Stimulated activated CD8-positive, alpha-beta memory T cell treated with anti-CD3 and anti-CD28 coated beads, Interleukin-4, amount 100 ng/mL, for 4 hours (primary cell): Measurements from ENCODE around the gene ILKAP.

Experiments used
- DNase-seq, 2 donors: peaks; one replicate each; pipeline ENCODE4 v3.0.0-alpha.2; 2020; ENCODE audit warnings: low read depth in 2 of 2, low spot score in 1 of 2

Gene ILKAP, protein sequence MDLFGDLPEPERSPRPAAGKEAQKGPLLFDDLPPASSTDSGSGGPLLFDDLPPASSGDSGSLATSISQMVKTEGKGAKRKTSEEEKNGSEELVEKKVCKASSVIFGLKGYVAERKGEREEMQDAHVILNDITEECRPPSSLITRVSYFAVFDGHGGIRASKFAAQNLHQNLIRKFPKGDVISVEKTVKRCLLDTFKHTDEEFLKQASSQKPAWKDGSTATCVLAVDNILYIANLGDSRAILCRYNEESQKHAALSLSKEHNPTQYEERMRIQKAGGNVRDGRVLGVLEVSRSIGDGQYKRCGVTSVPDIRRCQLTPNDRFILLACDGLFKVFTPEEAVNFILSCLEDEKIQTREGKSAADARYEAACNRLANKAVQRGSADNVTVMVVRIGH

GRCh38 chr2:238203094-238203972 lies at the start of gene ILKAP:
ILKAP (minus strand) TSS chr2:238203695; CDS start chr2:238203553, 142 bp downstream.
- peak; percentile 70 to 77 for DNase-seq

DNA sequence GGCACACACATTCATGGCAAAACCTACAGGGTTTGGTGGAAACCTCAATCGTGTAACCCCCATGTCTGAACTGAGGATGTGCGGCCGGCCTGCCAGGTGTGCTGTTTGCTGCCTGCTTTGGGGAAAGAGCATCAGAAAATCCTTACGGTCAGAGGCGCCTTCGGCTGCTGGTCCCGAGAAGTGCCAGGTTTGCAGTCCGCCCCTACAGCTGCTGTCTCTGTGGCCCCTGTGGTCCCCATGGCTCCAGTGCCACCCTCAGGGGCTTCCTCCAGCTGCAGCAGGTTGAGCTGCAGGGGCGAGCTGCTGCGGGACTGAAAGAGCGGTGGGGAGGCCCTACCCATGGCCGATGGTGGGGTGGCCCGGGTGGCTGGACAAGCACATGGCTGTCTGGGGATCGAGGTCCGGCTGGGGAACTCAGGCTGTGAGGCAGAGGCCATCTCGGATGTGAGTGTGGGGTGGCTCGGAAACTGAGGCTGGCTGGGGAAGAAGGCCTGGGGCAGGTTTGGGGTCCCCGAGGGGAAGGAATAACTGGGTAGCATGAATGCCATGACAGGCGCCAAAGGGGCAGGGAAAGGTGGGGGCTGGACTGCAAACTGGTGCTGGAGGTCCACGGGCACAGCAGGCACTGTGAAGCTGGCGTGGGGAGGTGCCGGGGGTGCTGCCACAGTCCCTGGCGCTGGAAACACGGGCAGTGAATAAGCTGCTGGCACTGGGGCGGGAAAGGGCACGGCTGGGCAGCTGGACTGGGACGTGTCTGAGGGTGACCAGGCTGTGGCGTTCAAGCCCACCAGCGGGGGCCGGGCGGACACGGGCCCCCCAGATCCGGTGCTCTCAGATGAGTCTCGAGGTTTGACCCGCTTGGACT lies 49.5 kb upstream of the ILKAP start:
- no peak for DNase-seq

- no peak for DNase-seq
Observed at GRCh38 chr2:238251986-238252385, 48.5 kb upstream of the ILKAP start.

- DNase-seq, result no peak
Observed at GRCh38 chr2:238251331-238251730, 47.8 kb upstream of the ILKAP start.

- no peak for DNase-seq
Observed at GRCh38 chr2:238250896-238251295, 47.4 kb upstream of the ILKAP start.

GRCh38 chr2:238247841-238248453 lies 44.5 kb upstream of the ILKAP start:
- no peak for DNase-seq

DNA sequence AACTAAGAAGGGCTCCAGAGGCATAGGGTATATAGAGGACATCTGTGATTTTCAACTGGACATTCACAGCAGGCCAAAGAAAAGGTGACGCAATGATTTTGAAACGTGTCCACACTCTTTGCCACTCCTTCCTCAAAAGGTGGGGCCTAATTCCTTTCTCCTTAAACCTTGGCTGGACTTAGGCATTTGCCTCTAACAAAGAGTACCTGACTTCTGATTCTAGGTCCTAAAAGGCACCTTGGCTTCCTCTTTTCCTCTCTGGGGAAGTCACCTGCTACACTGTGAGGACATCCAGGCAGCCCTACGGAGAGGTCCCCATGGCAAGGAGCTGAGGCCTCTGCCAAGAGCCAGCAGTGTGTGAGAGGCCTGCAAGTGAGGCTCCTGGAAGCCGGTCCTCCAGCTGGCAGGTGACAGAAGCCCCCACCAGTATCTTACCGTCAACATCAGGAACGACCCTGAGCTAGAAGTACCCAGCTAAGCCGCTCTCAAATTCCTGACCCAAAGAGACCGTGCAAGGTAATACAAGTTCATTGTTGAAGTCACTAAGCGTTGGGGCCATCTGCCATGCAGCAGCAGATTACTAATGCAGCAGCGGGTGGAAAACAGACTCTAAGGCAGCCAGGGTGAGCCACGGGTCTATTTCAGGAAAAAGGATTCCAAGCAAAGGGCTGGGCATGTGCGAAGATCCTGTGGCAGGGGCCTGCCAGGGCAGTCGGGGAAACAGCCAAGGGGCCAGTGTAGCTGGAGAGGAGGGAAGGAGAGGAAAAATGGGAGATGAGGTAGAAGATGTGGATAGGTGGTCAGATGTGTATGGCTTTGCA lies 43.7 kb upstream of the ILKAP start:
- DNase-seq, result no peak

DNA sequence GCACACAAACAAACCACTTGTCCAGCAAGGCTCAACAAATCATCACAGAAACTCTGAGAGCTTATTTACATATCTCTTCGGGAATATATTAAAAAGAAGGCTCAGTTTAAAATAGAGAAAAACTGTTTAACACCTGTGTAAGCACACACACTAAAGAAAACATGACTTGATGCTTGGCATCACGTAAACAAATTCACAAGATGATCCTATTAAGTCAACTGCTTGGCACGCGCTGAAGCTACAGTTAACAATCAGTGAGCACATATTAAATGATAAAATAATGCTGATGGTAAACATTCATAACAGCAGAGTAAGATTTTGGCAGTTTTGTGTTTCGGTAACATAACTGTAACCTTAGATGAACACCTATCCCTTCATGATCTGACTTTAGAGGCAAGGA lies 40.7 kb upstream of the ILKAP start:
- DNase-seq, result no peak

- no peak for DNase-seq
Observed at GRCh38 chr2:238243496-238244076, 40.1 kb upstream of the ILKAP start.

GRCh38 chr2:238242731-238243495 lies 39.4 kb upstream of the ILKAP start:
- DNase-seq, result no peak

- DNase-seq, result no peak
Observed at GRCh38 chr2:238241970-238242369, 38.5 kb upstream of the ILKAP start.

- DNase-seq, result no peak
Observed at GRCh38 chr2:238240757-238241711, 37.5 kb upstream of the ILKAP start.

- DNase-seq, result peak; percentile 36 to 50
Observed at GRCh38 chr2:238239863-238240756, 36.6 kb upstream of the ILKAP start, which contains the start of gene HES6. HES6 (minus strand) TSS chr2:238240038; CDS start chr2:238239905, 133 bp downstream.

DNA sequence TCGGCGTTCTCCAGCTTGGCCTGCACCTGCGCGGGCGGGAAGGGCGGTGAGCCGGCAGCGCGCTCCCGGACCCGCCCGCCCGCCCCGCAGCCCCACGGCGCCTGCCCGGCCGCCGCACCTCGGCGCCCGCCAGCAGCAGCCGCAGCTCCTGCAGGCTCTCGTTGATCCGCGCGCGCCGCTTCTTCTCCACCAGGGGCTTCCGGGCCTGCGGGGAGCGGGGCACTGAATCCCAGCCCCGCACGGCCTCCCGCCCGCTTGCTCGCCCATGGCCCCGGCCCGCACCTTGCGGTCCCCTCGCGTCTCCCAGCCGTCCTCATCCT lies 36.0 kb upstream of the ILKAP start:
- DNase-seq, result no peak

DNA sequence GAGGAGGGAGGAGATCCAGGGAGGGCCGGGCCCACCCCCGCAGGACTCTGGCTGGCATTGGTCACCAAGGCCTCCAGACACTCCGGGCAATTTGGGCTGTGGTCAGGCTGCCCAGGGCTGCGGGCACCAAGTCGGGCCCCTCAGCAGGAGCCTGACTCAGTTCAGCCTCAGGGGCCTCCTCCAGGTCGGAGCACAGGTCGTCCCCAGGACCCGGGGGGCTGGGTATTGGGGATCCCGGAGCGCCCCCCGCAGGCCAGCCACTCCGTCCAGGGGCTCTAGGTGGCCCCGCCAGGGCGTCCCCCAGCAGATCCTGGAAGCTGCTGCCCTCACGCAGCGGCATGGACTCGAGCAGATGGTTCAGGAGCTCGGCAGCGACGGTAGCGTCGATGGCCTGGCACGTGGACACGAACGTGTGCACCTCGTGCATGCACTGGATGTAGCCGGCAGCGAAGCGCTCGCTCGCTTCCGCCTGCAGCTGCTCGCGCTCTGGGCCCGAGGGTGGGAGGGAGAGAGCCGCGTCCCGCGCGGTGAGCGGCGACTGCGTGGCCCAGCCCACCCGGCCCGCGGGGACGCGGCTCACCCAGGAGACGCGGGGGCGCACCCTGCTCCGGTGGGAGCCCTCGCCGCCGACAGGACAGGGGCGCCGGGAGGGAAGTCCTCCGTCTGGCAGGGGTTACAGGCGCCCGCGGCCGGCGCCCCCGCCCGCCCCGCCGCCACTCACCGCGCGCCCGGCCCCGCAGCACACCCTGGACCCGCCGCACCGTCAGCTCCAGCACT lies 35.5 kb upstream of the ILKAP start:
- DNase-seq, result no peak

DNA sequence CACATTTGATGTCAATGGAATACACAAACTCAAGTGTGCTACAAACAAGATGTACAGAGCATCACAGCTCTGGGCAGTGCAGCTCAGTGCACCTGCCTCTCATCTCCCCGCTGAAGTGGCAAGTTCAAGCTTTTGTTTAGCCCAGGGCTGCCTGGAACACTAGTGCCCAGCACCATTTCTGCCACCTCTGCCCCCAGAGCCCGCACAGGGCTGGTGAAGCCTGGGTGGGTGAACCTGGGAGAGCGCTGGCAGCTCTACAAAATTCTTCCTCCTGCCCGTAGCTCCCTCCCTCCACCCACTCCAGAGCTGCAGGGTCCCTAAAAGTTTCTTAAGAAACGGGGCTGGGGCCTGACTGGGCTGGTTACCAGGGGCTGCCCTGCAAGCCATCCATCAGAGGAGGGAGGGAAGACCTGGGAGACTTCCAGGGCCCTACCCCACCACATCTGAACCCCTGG lies 34.8 kb upstream of the ILKAP start:
- no peak for DNase-seq
